ENCODE measurements around the gene CENPE.

The CENPE gene

DNA sequence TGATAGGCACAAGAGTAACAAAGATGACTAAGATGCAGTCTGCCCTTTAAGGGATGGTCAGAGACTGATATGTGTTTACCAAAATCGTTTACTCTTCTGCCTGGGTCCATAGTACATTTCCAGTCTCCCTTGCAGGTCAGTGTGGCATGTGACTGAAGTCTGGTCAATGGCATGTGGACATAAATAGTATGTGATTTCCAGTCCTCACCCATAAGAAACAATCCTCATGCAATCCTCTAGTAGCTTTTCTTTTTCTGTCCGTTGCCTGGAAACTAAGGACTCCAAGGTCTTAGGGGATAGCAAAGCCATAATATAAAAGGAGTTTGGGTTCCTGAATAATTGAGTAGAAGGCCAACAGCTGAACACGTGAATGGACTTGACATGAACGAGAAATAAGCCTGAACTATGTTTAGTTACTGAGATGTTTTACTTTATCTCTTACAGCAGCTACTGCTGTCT lies 122.7 kb downstream of the CENPE start:
- DNase-seq (ENCODE audit: low spot score), result peak; percentile 3

DNA sequence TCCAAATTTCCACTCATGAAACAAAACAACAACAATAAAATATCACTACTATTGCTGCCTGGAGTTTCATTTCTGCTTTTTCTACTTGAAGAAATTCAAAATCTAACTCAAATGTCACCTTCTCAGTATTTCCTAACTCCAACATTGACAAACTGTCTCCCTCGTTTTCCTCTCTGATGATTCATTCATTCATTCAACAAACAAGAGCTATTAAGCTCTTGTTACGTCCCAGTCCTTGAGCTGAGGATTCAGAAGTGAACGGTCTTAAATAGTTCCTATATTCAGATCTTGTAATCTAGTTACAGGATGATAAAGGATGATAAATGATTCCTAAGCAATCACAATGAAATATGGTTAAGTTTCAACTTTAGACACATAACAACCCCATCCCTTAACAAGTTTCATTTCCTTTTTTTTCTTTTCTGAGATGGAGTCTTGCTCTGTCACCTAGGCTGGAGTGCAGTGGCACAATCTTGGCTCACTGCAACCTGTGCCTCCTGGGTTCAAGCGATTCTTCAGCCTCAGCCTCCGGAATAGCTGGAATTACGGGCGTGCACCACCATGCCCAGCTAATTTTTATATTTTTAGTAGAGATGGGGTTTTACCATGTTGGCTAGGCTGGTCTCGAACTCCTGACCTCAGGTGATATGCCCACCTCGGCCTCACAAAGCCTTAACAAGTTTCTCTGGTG lies 123.3 kb downstream of the CENPE start:
- no peak for DNase-seq (ENCODE audit: low spot score)

DNA sequence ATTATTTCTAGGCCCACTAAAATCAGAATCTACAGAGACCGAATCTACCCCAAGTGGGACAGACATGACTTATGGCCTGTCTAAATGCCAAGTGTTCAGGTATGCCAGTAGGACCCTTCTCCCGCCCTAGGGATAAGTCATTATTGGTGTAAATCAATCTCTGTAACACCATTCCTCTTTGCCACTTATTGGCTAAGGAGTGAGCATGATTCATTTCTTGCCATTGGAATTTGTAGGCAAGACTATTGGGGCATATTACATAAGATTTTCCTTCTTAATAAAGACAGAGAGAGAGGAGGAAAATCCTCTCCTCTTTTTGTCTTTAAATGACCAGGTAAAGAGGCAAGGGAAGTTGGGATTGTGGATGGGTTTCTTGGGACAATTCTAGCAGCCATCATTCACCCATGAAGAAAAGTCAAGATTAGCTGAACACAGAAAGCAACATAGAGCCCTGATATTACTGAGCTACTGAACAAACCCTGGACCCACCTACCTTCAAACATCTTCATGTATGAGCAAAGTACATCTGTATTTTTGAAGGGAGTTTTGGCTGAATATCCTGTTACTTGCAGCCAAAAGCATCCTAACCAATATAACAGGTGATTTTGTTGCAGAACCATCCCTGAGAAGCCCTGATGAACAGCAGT lies 124.2 kb downstream of the CENPE start:
- no peak for DNase-seq (ENCODE audit: low spot score)

DNA sequence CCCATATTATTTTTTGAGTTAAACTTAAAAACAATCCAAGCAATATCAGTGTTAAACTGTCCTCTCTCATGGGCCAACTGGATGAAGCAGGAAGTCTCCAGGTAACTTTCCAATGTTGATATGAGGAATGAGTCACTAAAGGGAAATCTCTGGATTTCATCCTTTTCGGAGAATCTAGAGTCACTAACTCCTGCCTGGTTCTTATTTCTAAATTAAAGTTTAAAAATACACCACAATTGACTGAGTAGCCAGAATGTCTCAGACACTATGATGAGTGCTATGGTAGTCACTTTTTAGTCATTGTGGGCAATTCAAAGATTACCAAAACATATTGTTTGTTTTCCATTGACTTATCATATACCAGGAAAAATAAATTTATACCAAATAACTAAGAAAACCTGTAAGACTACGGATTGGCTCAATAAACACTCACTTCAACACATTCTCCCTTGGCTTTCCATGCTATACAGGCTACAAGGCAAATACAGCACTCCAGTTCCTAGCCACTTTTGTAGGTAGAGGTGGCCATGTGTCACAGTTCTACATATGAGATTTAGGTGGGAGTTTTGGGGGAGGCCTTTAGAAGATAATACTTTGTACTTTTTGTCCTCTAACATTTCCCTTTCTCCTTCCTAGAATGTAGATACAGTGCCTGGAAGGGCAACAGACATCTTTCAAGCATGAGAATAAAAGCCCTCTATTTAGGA lies 130.1 kb downstream of the CENPE start:
- no peak for DNase-seq (ENCODE audit: low spot score)

DNA sequence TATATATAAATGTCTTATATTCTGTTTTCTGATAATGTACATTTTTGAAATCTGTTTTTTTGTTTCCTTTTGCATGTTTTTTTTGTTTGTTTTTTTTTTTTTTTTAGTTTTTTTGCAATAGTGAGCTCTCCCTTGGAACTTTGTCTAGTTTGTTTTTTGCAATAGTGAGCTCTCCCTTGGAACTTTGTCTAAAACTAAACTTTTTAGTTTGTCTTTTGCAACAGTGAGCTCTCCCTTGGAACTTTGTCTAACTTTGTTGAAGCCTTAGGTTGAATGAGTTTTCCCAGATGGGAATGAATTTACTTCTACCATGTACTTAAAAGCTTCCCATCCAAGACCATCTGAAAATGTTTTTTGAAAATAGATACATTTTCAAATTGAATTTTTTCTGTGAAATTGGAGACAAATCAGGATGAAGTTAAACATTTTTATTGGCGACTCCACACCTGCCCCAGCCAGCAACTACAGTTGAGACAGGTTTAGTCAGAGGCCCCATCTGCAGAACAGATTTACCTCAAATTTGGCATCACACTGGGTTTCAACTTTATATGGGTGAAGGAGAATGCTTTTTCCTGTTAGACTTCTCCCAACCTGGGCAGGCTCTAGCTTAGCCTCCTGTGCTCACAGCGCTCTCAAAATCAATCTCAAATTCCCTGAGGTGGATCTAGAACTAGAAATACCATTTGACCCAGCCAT lies 137.5 kb downstream of the CENPE start:
- no peak for DNase-seq (ENCODE audit: low spot score)

Data from COLO829 (cell line).